H54 (cell line): ENCODE measurements around the gene RAB19.
"Not testable (repeated sequence)": the region's sequence is repeated elsewhere in the genome, so short reads cannot be mapped to it uniquely, and the experiment has no call there.

ENCODE experiments used
- DNase-seq: peaks from one replicate; pipeline ENCODE4 v3.0.0; 2011; ENCODE audit warnings: low spot score, mixed read lengths; ENCODE audit not compliant: insufficient read length
- FAIRE-seq: peaks from 3 replicates; lab custom pipeline; 2011; peaks lifted over from hg19 to GRCh38; lab: Jason Lieb, UNC
- POLR2A ChIP-seq: IDR thresholded peaks from 2 replicates; pipeline ENCODE4 v1.6.1; 2011; ENCODE audit warnings: low read depth, mild to moderate bottlenecking, low read length

The RAB19 gene

GRCh38 chr7:140418653-140419052, 14.8 kb downstream of the RAB19 start:
- DNase-seq (no peak), FAIRE-seq (no peak)
- no peak for TF ChIP-seq POLR2A

GRCh38 chr7:140421521-140421920, 17.7 kb downstream of the RAB19 start:
- FAIRE-seq (no peak), DNase-seq (no peak)
- no peak for TF ChIP-seq POLR2A

- TF ChIP-seq POLR2A, result no peak
- DNase-seq, result no peak
- FAIRE-seq, result no peak
Measured at GRCh38 chr7:140423501-140423900, 19.6 kb downstream of the RAB19 start.

GRCh38 chr7:140425718-140426117, 21.9 kb downstream of the RAB19 start:
- DNase-seq (no peak), FAIRE-seq (no peak)
- TF ChIP-seq POLR2A, result no peak

GRCh38 chr7:140426130-140426529, 22.3 kb downstream of the RAB19 start:
- FAIRE-seq (no peak), DNase-seq (no peak)
- TF ChIP-seq POLR2A, result no peak

- DNase-seq (no peak), FAIRE-seq (no peak)
- no peak for TF ChIP-seq POLR2A
Measured at GRCh38 chr7:140433396-140433795, 29.5 kb downstream of the RAB19 start.

- DNase-seq (no peak), FAIRE-seq (no peak)
- no peak for TF ChIP-seq POLR2A
Measured at GRCh38 chr7:140435252-140435895, 31.5 kb downstream of the RAB19 start.

- DNase-seq, result no peak
- no peak for TF ChIP-seq POLR2A
- FAIRE-seq, result no peak
Measured at GRCh38 chr7:140439359-140439758, 35.5 kb downstream of the RAB19 start.

GRCh38 chr7:140440593-140440992, 36.7 kb downstream of the RAB19 start:
- TF ChIP-seq POLR2A, result no peak
- FAIRE-seq (no peak), DNase-seq (no peak)

- no peak for TF ChIP-seq POLR2A
- FAIRE-seq (no peak), DNase-seq (no peak)
Measured at GRCh38 chr7:140441519-140441918, 37.7 kb downstream of the RAB19 start.

GRCh38 chr7:140446467-140446866, 42.6 kb downstream of the RAB19 start:
- no peak for TF ChIP-seq POLR2A
- FAIRE-seq (no peak), DNase-seq (no peak)

- FAIRE-seq (no peak), DNase-seq (no peak)
- TF ChIP-seq POLR2A, result no peak
Measured at GRCh38 chr7:140447841-140448240, 44.0 kb downstream of the RAB19 start.

- FAIRE-seq (no peak), DNase-seq (no peak)
- no peak for TF ChIP-seq POLR2A
Measured at GRCh38 chr7:140448781-140449480, 45.1 kb downstream of the RAB19 start.

GRCh38 chr7:140451716-140452115, 47.9 kb downstream of the RAB19 start:
- TF ChIP-seq POLR2A, result no peak
- FAIRE-seq (no peak), DNase-seq (no peak)

- DNase-seq, result no peak
- no peak for FAIRE-seq
- no peak for TF ChIP-seq POLR2A
Measured at GRCh38 chr7:140453273-140453672, 49.4 kb downstream of the RAB19 start.

GRCh38 chr7:140453785-140454656, 50.2 kb downstream of the RAB19 start:
- not testable (repeated sequence) for FAIRE-seq, DNase-seq
